ENCODE measurements around the gene QSOX2. TPM values are rescaled to one million over a fixed set of nuclear protein-coding genes. Genes with fewer than 3 reads are reported as not detected.

The QSOX2 gene
- total RNA-seq, 1 experiment from 2014 or later = 40.0 TPM

DNA sequence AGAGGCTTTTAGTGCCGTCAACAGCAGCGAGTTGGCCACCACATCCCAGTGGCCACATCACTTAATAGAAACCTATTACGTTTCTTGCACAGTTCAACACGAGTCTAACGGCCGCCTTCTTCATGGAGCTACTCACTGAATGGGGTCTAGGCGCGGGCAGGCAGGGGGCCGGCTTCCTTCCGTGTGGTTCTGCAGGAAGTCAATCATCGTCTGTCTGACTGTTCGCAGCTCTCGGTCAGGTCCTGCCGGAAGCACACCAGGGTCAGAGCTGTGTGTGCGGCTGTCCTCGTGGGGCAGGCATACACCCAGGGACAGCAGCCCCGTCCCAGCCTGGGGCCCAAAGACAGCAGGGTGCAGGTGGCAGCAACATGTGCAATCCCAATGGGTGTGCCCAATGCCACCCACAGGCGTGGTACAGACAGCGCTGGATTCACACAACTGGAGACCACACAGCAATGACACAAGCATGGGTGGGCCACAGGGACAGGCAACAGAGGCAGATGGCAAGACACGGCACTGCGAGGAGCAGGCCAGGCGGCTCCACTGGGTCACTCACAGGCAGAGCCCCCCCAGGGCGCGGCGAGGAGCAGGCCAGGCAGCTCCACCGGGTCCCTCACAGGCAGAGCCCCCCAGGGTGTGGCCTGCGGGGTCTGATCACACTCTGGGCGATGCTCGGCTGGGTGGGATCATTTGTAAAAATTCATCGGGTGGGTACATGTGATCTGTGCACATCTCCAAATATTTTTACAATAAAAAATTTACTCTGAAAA lies 21.6 kb downstream of the QSOX2 start:
- no peaks in the 10 kb centered on the region for H3K9me3 ChIP-seq (ENCODE audit: control insufficient read depth, insufficient read depth, low read depth, low read length)
- H3K4me3 ChIP-seq (ENCODE audit: low read depth in 2 of 2, low read length in 2 of 2) = no peak overlapping the region
- ATAC-seq = no peak
- ChIA-PET CTCF (no interaction called here), POLR2A (interaction anchor here (0.5 to 0.7 kb wide), 2 partner anchors 36 to 48 kb away, joined by 3 to 5 read pairs; no protein-coding TSS in a partner anchor)
- no peaks in the 10 kb centered on the region for H3K36me3 ChIP-seq (ENCODE audit: control insufficient read depth, insufficient read depth, low read length)
- intact Hi-C loops (cut with micrococcal nuclease; ENCODE audit: unreplicated experiment) = no loop called here
- no peaks in the 10 kb centered on the region for H3K27me3 ChIP-seq (ENCODE audit: control insufficient read depth, insufficient read depth, low read length)
- no peak for DNase-seq (ENCODE audit: low read depth, low spot score)
- no peak overlapping the region for H3K27ac ChIP-seq (ENCODE audit: low read length)
- peaks cover 10% of the 10 kb centered on the region for H3K4me1 ChIP-seq (ENCODE audit: control insufficient read depth, insufficient read depth, low read length)
- in situ Hi-C loops (cut with HindIII; ENCODE audit: low pct_unique_long_range_greater_than_20kb, low sequenced_read_pairs) = no loop called here
- TF ChIP-seq SIN3A (IDR thresholded peaks at IDR 0.05; ENCODE audit: borderline replicate concordance, insufficient read depth, low read depth, low read length) (no peak), REST (IDR thresholded peaks at IDR 0.05; ENCODE audit: insufficient read depth in 1 of 2, low read depth in 2 of 2, low read length in 1 of 2) (no peak), TCF7L2 (IDR thresholded peaks at IDR 0.05; ENCODE audit: low read depth, low read length) (no peak), POLR2AphosphoS5 (IDR thresholded peaks at IDR 0.05; ENCODE audit: low read depth, low read length) (no peak)
- TF ChIP-seq, protein P1, sequence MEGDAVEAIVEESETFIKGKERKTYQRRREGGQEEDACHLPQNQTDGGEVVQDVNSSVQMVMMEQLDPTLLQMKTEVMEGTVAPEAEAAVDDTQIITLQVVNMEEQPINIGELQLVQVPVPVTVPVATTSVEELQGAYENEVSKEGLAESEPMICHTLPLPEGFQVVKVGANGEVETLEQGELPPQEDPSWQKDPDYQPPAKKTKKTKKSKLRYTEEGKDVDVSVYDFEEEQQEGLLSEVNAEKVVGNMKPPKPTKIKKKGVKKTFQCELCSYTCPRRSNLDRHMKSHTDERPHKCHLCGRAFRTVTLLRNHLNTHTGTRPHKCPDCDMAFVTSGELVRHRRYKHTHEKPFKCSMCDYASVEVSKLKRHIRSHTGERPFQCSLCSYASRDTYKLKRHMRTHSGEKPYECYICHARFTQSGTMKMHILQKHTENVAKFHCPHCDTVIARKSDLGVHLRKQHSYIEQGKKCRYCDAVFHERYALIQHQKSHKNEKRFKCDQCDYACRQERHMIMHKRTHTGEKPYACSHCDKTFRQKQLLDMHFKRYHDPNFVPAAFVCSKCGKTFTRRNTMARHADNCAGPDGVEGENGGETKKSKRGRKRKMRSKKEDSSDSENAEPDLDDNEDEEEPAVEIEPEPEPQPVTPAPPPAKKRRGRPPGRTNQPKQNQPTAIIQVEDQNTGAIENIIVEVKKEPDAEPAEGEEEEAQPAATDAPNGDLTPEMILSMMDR (IDR thresholded peaks at IDR 0.05) = no peak
- BruUV-seq (replicated peaks) = no TSS peak

GRCh38 chr9:136222906-136223285 lies 22.7 kb downstream of the QSOX2 start:
- Histone ChIP-seq H3K4me3 (ENCODE audit: low read depth in 2 of 2, low read length in 2 of 2) (no peak overlapping the region), H3K27ac (ENCODE audit: low read length) (no peak overlapping the region), H3K9me3 (ENCODE audit: control insufficient read depth, insufficient read depth, low read depth, low read length) (no peaks in the 10 kb centered on the region), H3K36me3 (ENCODE audit: control insufficient read depth, insufficient read depth, low read length) (no peaks in the 10 kb centered on the region), H3K4me1 (ENCODE audit: control insufficient read depth, insufficient read depth, low read length) (peaks cover under 1% of the 10 kb centered on the region; the same call in 1 of the 2 replicates), H3K27me3 (ENCODE audit: control insufficient read depth, insufficient read depth, low read length) (no peaks in the 10 kb centered on the region)
- no peak for DNase-seq (ENCODE audit: low read depth, low spot score)
- POLR2A ChIA-PET = no interaction called here
- in situ Hi-C loops (cut with HindIII; ENCODE audit: low pct_unique_long_range_greater_than_20kb, low sequenced_read_pairs) = no loop called here
- CTCF ChIA-PET = no interaction called here
- BruUV-seq (replicated peaks) = no TSS peak
- TF ChIP-seq TCF7L2 (IDR thresholded peaks at IDR 0.05; ENCODE audit: low read depth, low read length) (no peak), POLR2AphosphoS5 (IDR thresholded peaks at IDR 0.05; ENCODE audit: low read depth, low read length) (no peak), SIN3A (IDR thresholded peaks at IDR 0.05; ENCODE audit: borderline replicate concordance, insufficient read depth, low read depth, low read length) (no peak), REST (IDR thresholded peaks at IDR 0.05; ENCODE audit: insufficient read depth in 1 of 2, low read depth in 2 of 2, low read length in 1 of 2) (no peak)
- TF ChIP-seq, protein P1 (IDR thresholded peaks at IDR 0.05) = no peak
- no peak for ATAC-seq
- intact Hi-C loops (cut with micrococcal nuclease; ENCODE audit: unreplicated experiment) = no loop called here

Data from Panc1 (cell line).